Coronary artery (tissue), 2 donors: ENCODE measurements around the gene OSBPL6.

Experiments used
- DNase-seq: peaks from one replicate; pipeline ENCODE4 v3.0.0-alpha.2; 2017; ENCODE audit warnings: low spot score
- H3K27ac ChIP-seq, 2 donors: fragments of 200-600 bp; sonication (generic); one replicate each; pipeline ENCODE4 v1.5.1; 2016 to 2019
- H3K4me3 ChIP-seq: fragments of 200-600 bp; sonication (generic); 2 replicates; pipeline ENCODE4 v1.5.1; 2016; ENCODE audit warnings: mild to moderate bottlenecking, moderate library complexity
- TF ChIP-seq, protein P1 (sequence below): fragments of 200-600 bp; sonication (generic); IDR thresholded peaks from one replicate; pipeline ENCODE4 v1.5.1; 2019; ENCODE audit warnings: antibody characterized with exemption

OSBPL6 gene

DNA sequence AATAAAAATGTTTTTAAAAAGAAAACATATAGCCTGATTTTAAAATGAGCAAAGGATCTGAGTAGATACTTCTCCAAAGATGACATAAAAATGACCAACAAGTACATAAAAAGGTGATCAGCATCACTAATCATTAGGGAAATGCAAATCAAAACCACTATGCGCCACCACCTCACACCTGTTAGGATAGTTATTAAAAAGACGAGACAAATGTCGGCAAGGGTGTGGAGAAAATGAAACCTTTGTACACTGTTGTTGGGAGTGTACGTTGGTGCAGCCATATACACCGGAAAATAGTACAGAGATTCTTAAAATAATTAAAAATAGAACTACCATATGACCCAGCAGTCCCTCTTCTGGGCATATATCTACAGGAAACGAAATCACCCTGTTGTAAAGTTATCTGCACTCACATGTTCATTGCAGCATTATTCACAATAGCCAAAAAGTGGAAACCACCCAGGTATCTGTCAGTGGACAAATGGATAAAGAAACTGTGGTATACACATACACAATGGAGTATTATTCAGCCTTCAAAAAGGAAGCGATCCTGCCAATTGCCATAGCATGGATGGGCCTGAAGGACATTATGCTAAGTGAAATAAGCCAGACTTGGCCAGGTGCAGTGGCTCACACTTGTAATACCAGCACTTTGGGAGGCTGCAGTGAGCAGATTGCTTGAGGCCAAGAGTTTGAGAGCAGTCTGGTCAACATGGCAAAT lies 165.0 kb downstream of the OSBPL6 start:
- Histone ChIP-seq H3K27ac (no peak overlapping the region), H3K4me3 (no peak overlapping the region)
- TF ChIP-seq, protein P1, sequence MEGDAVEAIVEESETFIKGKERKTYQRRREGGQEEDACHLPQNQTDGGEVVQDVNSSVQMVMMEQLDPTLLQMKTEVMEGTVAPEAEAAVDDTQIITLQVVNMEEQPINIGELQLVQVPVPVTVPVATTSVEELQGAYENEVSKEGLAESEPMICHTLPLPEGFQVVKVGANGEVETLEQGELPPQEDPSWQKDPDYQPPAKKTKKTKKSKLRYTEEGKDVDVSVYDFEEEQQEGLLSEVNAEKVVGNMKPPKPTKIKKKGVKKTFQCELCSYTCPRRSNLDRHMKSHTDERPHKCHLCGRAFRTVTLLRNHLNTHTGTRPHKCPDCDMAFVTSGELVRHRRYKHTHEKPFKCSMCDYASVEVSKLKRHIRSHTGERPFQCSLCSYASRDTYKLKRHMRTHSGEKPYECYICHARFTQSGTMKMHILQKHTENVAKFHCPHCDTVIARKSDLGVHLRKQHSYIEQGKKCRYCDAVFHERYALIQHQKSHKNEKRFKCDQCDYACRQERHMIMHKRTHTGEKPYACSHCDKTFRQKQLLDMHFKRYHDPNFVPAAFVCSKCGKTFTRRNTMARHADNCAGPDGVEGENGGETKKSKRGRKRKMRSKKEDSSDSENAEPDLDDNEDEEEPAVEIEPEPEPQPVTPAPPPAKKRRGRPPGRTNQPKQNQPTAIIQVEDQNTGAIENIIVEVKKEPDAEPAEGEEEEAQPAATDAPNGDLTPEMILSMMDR, result no peak
- no peak for DNase-seq

DNA sequence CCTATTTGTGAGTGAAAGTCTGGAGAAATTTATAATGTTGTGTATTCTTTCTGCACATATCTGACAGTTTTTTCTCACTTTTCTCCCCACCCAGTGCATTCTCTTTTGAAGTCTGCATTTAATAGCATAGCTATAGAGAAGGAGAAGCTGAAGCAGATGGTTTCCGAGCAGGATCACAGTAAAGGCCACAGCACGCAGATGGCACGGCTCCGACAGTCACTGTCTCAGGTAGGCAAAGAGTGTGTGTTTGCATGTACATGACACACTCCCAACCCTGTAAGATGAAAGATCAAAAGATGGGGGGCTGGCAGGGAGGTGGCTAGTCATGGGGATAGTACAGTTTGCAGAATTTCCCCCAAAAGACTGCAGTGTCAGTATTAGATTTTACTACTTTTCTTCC lies 167.3 kb downstream of the OSBPL6 start:
- Histone ChIP-seq H3K4me3 (no peak overlapping the region), H3K27ac (no peak overlapping the region)
- TF ChIP-seq, protein P1, result no peak
- no peak for DNase-seq

DNA sequence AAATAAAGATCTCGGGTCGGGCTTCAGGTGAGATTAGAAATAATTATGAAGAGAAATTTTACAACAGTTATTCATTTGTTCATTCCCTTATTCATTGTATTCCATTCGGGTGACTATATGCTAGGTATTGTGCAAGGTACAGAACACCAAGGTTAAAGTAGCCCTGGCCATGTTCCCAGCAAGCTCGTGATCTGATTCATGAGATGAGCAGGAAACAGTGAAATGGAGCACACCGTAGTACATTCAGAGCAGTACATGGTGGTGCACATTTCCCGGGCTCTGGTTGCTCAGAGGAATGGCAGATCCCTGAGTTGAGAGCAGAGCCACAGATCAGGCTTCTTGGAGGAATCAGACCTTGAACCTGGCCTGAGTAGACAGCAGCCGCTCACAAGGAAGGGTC lies 168.9 kb downstream of the OSBPL6 start:
- TF ChIP-seq, protein P1, result no peak
- Histone ChIP-seq H3K27ac (no peak overlapping the region), H3K4me3 (no peak overlapping the region)
- no peak for DNase-seq

DNA sequence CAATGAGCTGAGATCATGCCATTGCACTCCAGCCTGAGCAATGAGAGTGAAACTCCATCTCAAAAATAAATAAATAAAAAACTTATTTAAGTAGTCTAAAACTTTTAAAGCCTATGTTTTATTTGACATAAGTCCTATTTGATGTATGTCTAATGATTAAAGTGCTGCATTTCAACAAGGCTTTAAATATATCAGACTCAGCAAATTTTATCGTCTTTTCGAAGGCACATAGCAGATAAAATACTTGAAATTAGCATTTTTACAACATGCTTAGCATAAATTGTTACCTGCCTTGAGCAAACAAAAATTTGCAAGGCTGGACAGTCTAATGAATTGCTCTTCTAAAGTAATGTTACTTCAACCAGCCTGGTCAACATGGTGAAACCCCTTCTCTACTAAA lies 170.8 kb downstream of the OSBPL6 start:
- no peak for DNase-seq
- H3K27ac ChIP-seq, result no peak overlapping the region
- H3K4me3 ChIP-seq, result no peak overlapping the region
- TF ChIP-seq, protein P1, result no peak

DNA sequence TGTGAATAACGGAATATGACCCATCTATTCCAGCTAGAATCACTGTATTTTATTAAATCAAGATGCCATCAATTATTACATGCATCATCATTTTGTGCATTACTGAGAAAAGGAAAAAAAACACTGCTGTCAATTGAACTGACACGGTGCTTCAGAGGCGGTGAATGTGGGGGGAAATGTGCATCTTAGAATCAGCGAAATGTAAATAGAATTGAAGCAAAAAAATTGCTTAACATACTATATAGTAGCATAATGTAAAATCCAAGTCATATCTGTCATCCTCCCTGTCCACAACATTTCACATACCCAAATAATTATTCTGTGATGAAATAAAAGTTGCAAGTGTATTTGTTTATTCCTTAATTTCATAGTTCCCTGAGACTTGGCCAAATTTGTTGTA lies 172.1 kb downstream of the OSBPL6 start:
- H3K27ac ChIP-seq, result no peak overlapping the region
- no peak for DNase-seq
- TF ChIP-seq, protein P1, result no peak

DNA sequence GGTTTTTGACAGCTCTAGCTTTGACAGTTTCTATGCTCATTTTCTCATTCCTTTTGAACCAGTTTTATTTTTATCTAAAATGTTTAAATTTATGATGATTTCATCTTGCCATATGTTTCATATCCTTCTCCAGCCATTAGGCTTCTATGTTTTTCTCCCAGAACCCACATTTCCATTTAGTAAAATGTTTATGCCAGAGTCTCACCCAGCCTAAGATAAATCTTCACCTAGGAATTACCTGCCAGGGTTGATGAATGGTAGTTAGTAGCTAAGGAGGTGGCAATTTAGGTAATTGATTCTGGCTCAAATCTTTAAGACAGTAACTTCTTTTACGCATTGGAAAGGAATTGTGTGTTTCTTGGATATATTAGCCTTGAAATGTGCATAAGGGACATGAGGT lies 173.0 kb downstream of the OSBPL6 start:
- TF ChIP-seq, protein P1, result no peak
- DNase-seq, result no peak

More for the DNA sequence above, 172.1 kb downstream of the OSBPL6 start:
- no peak overlapping the region for H3K4me3 ChIP-seq

DNA sequence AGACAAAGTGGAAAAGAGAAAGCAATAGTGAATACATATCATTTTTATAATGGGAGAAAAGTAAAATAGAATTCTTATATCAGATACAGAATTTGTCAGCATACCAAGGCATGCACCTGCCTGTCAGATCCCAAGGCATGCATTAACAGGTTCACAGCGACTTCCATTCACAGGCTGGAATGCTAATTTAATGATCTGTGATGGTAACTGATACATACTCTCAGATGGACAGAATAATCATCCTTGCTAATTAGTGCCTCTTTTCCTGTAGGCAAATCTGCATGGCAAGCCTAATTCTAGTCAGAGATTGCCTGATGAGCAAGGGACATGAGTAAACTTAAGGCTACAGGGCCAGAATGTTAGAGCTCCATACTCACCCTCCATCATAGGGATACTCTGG lies 180.6 kb downstream of the OSBPL6 start:
- TF ChIP-seq, protein P1, result no peak
- no peak overlapping the region for H3K4me3 ChIP-seq
- no peak overlapping the region for H3K27ac ChIP-seq
- DNase-seq, result no peak

More for the DNA sequence above, 173.0 kb downstream of the OSBPL6 start:
- Histone ChIP-seq H3K27ac (no peak overlapping the region), H3K4me3 (no peak overlapping the region)
